BLaER1 (cell line): ENCODE data around the gene UCHL1.

Source experiments
- H3K27ac ChIP-seq: shearing (Covaris generic); formaldehyde crosslinking; 2 replicates; pipeline ENCODE4 v1.8.1; 2022
- H3K27me3 ChIP-seq: shearing (Covaris generic); formaldehyde crosslinking; 2 replicates; pipeline ENCODE4 v1.8.1; 2022
- H3K36me3 ChIP-seq: shearing (Covaris generic); formaldehyde crosslinking; 2 replicates; pipeline ENCODE4 v1.8.1; 2022
- H3K4me1 ChIP-seq: shearing (Covaris generic); formaldehyde crosslinking; 2 replicates; pipeline ENCODE4 v1.8.1; 2022
- H3K4me2 ChIP-seq: shearing (Covaris generic); formaldehyde crosslinking; 2 replicates; pipeline ENCODE4 v1.8.1; 2022
- H3K4me3 ChIP-seq: shearing (Covaris generic); formaldehyde crosslinking; 2 replicates; pipeline ENCODE4 v1.8.1; 2022
- H3K9ac ChIP-seq: shearing (Covaris generic); formaldehyde crosslinking; 2 replicates; pipeline ENCODE4 v1.8.1; 2022
- H3K9me3 ChIP-seq: shearing (Covaris generic); formaldehyde crosslinking; 2 replicates; pipeline ENCODE4 v1.8.1; 2022
- H4K20me1 ChIP-seq: shearing (Covaris generic); formaldehyde crosslinking; 2 replicates; pipeline ENCODE4 v1.8.1; 2022
- Cebpa-rat ChIP-seq: shearing (Covaris generic); IDR thresholded peaks from 2 replicates; pipeline ENCODE4 v1.8.1; 2022

UCHL1 gene

GRCh38 chr4:41232856-41233255 lies 23.9 kb upstream of the UCHL1 start:
- H3K4me3 ChIP-seq: no peak overlapping the region
- H3K4me1 ChIP-seq: no peaks in the 10 kb centered on the region
- no peak overlapping the region for H3K9ac ChIP-seq
- no peak overlapping the region for H3K27ac ChIP-seq
- no peaks in the 10 kb centered on the region for H4K20me1 ChIP-seq
- no peak for TF ChIP-seq Cebpa-rat
- no peak overlapping the region for H3K4me2 ChIP-seq
- 0 out of 2 replicates have a peak, but pooled peaks cover 5% of the 10 kb centered on the region for H3K9me3 ChIP-seq
- H3K36me3 ChIP-seq: no peaks in the 10 kb centered on the region
- H3K27me3 ChIP-seq: no peaks in the 10 kb centered on the region

GRCh38 chr4:41236032-41236431 lies 20.7 kb upstream of the UCHL1 start:
- Histone ChIP-seq H3K27me3 (no peaks in the 10 kb centered on the region), H3K4me3 (no peak overlapping the region), H3K9me3 (0 out of 2 replicates have a peak, but pooled peaks cover 10% of the 10 kb centered on the region), H3K4me1 (no peaks in the 10 kb centered on the region), H3K36me3 (no peaks in the 10 kb centered on the region), H3K9ac (no peak overlapping the region), H3K27ac (no peak overlapping the region), H3K4me2 (no peak overlapping the region), H4K20me1 (no peaks in the 10 kb centered on the region)
- no peak for TF ChIP-seq Cebpa-rat

GRCh38 chr4:41236508-41236907 lies 20.2 kb upstream of the UCHL1 start:
- H3K36me3 ChIP-seq: no peaks in the 10 kb centered on the region
- H3K9me3 ChIP-seq: 0 out of 2 replicates have a peak, but pooled peaks cover 10% of the 10 kb centered on the region
- H3K27ac ChIP-seq: no peak overlapping the region
- H3K27me3 ChIP-seq: no peaks in the 10 kb centered on the region
- no peak overlapping the region for H3K9ac ChIP-seq
- no peak overlapping the region for H3K4me2 ChIP-seq
- TF ChIP-seq Cebpa-rat: no peak
- no peaks in the 10 kb centered on the region for H3K4me1 ChIP-seq
- no peaks in the 10 kb centered on the region for H4K20me1 ChIP-seq
- no peak overlapping the region for H3K4me3 ChIP-seq

GRCh38 chr4:41241919-41242318 lies 14.8 kb upstream of the UCHL1 start:
- H3K9me3 ChIP-seq: 0 out of 2 replicates have a peak, but pooled peaks cover 10% of the 10 kb centered on the region

GRCh38 chr4:41245983-41246382 lies 10.7 kb upstream of the UCHL1 start:
- no peaks in the 10 kb centered on the region for H3K9me3 ChIP-seq
- H3K4me2 ChIP-seq: no peak overlapping the region
- H4K20me1 ChIP-seq: no peaks in the 10 kb centered on the region
- H3K27me3 ChIP-seq: no peaks in the 10 kb centered on the region
- H3K27ac ChIP-seq: no peak overlapping the region
- H3K36me3 ChIP-seq: no peaks in the 10 kb centered on the region
- no peak overlapping the region for H3K4me3 ChIP-seq
- no peaks in the 10 kb centered on the region for H3K4me1 ChIP-seq
- TF ChIP-seq Cebpa-rat: no peak
- no peak overlapping the region for H3K9ac ChIP-seq

More at GRCh38 chr4:41241919-41242318, 14.8 kb upstream of the UCHL1 start:
- Histone ChIP-seq H3K36me3 (no peaks in the 10 kb centered on the region), H3K9ac (no peak overlapping the region), H4K20me1 (no peaks in the 10 kb centered on the region), H3K4me2 (no peak overlapping the region), H3K27me3 (no peaks in the 10 kb centered on the region), H3K4me3 (no peak overlapping the region), H3K27ac (no peak overlapping the region), H3K4me1 (no peaks in the 10 kb centered on the region)
- no peak for TF ChIP-seq Cebpa-rat

GRCh38 chr4:41256131-41256739 lies 493 bp upstream of the UCHL1 start:
- H3K36me3 ChIP-seq: peaks cover 14% of the 10 kb centered on the region
- H3K4me1 ChIP-seq: peaks cover 10% of the 10 kb centered on the region; the same call in 1 of the 2 replicates
- H3K27ac ChIP-seq: no peak overlapping the region
- H3K4me2 ChIP-seq: peak overlapping the region; percentile 73
- no peak overlapping the region; the same call in 1 of the 2 replicates for H3K9ac ChIP-seq
- no peaks in the 10 kb centered on the region for H4K20me1 ChIP-seq
- peaks cover 16% of the 10 kb centered on the region for H3K9me3 ChIP-seq
- no peak for TF ChIP-seq Cebpa-rat
- no peaks in the 10 kb centered on the region for H3K27me3 ChIP-seq
- H3K4me3 ChIP-seq: peak overlapping the region; percentile 74

GRCh38 chr4:41257257-41257901 lies 651 bp downstream of the UCHL1 start:
- Histone ChIP-seq H3K4me3 (peak overlapping the region; percentile 74), H3K4me2 (peak overlapping the region; percentile 73), H3K9ac (peak overlapping the region; percentile 80)

GRCh38 chr4:41257906-41258305 lies 1.2 kb downstream of the UCHL1 start:
- H3K4me1 ChIP-seq: peaks cover 10% of the 10 kb centered on the region; the same call in 1 of the 2 replicates
- peak overlapping the region; percentile 73 for H3K4me2 ChIP-seq
- no peaks in the 10 kb centered on the region for H3K27me3 ChIP-seq
- peak overlapping the region; percentile 80; the same call in 1 of the 2 replicates for H3K9ac ChIP-seq
- H3K36me3 ChIP-seq: peaks cover 30% of the 10 kb centered on the region
- no peak for TF ChIP-seq Cebpa-rat
- peaks cover 16% of the 10 kb centered on the region for H3K9me3 ChIP-seq
- H4K20me1 ChIP-seq: no peaks in the 10 kb centered on the region
- peak overlapping the region; percentile 73; the same call in 1 of the 2 replicates for H3K27ac ChIP-seq
- peak overlapping the region; percentile 74 for H3K4me3 ChIP-seq

More at GRCh38 chr4:41257257-41257901, 651 bp downstream of the UCHL1 start:
- Histone ChIP-seq H3K4me1 (peaks cover 10% of the 10 kb centered on the region; the same call in 1 of the 2 replicates), H4K20me1 (no peaks in the 10 kb centered on the region), H3K36me3 (peaks cover 25% of the 10 kb centered on the region), H3K9me3 (peaks cover 16% of the 10 kb centered on the region), H3K27me3 (no peaks in the 10 kb centered on the region), H3K27ac (peak overlapping the region; percentile 73)
- no peak for TF ChIP-seq Cebpa-rat

- Histone ChIP-seq H3K4me2 (peak overlapping the region; percentile 73), H3K27ac (no peak overlapping the region), H3K27me3 (no peaks in the 10 kb centered on the region), H3K9me3 (peaks cover 16% of the 10 kb centered on the region), H4K20me1 (no peaks in the 10 kb centered on the region), H3K36me3 (peaks cover 36% of the 10 kb centered on the region), H3K4me1 (peaks cover 10% of the 10 kb centered on the region; the same call in 1 of the 2 replicates), H3K4me3 (no peak overlapping the region), H3K9ac (no peak overlapping the region)
- no peak for TF ChIP-seq Cebpa-rat
Observed at GRCh38 chr4:41258783-41259182, 2.1 kb downstream of the UCHL1 start.

- no peak for TF ChIP-seq Cebpa-rat
- H3K9ac ChIP-seq: no peak overlapping the region
- no peak overlapping the region for H3K27ac ChIP-seq
- H3K36me3 ChIP-seq: peaks cover 50% of the 10 kb centered on the region
- no peaks in the 10 kb centered on the region for H3K27me3 ChIP-seq
- no peak overlapping the region for H3K4me3 ChIP-seq
- H4K20me1 ChIP-seq: no peaks in the 10 kb centered on the region
- peaks cover 16% of the 10 kb centered on the region for H3K9me3 ChIP-seq
- peaks cover 10% of the 10 kb centered on the region; the same call in 1 of the 2 replicates for H3K4me1 ChIP-seq
- no peak overlapping the region for H3K4me2 ChIP-seq
Observed at GRCh38 chr4:41260116-41260733, 3.5 kb downstream of the UCHL1 start.
